Measurements from ENCODE around the gene ALPI. TPM values are rescaled to one million over a fixed set of nuclear protein-coding genes. Genes with fewer than 3 reads are reported as not detected.
"Not testable (repeated sequence)": the region's sequence is repeated elsewhere in the genome, so short reads cannot be mapped to it uniquely, and the experiment has no call there.

The ALPI gene
- total RNA-seq, 1 experiment from 2014 or later: not detected

DNA sequence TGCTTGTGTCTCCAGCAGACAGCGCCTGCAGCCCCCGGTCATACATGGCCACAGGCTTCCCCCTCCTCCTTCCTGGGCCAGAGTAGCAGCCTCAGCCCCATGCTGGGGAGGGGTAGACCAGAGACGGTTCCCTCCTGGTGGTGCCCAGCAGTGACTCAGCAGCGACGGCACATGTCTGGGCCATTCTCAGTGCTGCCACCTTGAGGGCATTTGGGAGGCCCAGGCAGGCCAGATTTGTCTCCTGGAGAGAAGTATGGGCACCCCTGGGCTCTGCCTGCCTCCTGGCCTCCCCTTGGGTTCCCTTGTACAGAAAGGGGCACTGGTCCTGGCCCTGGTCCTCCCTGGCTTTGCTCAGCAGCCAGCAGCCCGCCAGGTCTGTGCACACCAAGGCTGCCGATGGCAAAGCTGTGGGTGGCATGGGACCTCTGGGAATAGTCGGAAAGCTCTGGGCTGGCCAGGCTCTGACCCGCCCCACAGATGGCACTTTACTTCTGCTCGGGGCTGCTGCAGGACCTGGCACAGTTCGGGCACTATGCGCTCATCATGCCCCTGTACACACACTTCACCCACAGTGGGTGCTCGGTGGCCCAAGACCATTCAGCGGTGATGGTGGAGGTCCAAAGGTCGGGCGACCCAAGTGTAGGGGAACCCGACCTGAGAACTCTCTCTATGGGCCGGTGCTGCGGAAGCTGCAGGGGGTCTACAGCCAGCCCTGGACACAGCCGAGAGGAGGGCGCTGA is 11.4 kb upstream of the ALPI start:
- no TSS peak for BruUV-seq (replicated peaks)
- Mint-ChIP-seq H3K36me3 (ENCODE audit: insufficient read depth, unreplicated experiment) (no peaks in the 10 kb centered on the region), H3K27me3 (ENCODE audit: unreplicated experiment) (peaks cover 19% of the 10 kb centered on the region), H3K27ac (ENCODE audit: unreplicated experiment) (no peak overlapping the region), H3K4me3 (ENCODE audit: low read depth, unreplicated experiment) (no peak overlapping the region), H3K4me1 (ENCODE audit: low read depth, unreplicated experiment) (no peaks in the 10 kb centered on the region), H3K9me3 (ENCODE audit: low read depth, unreplicated experiment) (no peaks in the 10 kb centered on the region)
- DNase-seq: peak; percentile 76
- TF ChIP-seq CTCF (IDR thresholded peaks at IDR 0.05; ENCODE audit: unreplicated experiment): peak; percentile 61
- CTCF ChIA-PET: interaction anchor here (0.5 to 1.0 kb wide), 2 partner anchors 79 to 81 kb away, joined by 3 to 4 read pairs; no protein-coding TSS in a partner anchor
- intact Hi-C loops (cut with micrococcal nuclease; ENCODE audit: unreplicated experiment): loop anchor here (5.0 kb wide), 1 partner anchor 97 kb away; no protein-coding TSS in a partner anchor

DNA sequence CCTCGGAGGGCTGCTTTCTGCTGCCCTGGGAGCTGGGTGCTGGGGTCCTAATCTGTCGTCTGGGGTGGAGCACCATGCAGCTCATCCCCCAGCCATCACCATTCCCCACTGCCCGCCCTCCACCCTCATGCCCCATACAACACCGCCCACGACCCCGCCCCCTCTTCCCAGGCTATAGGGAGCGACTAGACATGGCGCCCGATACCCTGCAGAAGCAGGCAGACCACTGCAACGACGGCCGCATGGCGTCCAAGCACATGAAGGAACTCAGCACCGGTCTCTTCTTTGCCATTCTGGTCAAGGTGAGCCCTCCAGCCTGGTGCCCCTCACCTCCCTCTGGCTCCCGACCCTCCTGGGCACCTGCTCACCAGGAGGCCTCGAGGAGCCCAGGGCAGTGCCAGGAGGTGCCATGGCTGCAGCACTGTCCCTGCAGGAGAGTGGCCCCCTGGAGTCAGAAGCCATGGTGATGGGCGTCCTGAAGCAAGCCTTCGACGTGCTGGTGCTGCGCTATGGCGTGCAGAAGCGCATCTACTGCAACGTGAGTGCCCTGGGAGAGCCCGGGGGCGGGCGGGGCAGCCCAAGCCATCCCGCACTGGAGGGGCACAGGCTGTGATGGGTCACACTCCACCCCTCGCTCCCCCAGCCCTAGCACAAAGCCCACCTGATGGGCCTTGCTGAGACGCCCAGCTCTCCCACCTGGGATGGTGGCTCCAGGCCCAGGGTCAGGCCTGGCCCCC is 10.6 kb upstream of the ALPI start:
- H3K36me3 Mint-ChIP-seq (ENCODE audit: insufficient read depth, unreplicated experiment); H3K4me3 Mint-ChIP-seq (ENCODE audit: low read depth, unreplicated experiment); H3K27ac Mint-ChIP-seq (ENCODE audit: unreplicated experiment); H3K9me3 Mint-ChIP-seq (ENCODE audit: low read depth, unreplicated experiment); BruUV-seq (replicated peaks); H3K4me1 Mint-ChIP-seq (ENCODE audit: low read depth, unreplicated experiment); DNase-seq; intact Hi-C loops (cut with micrococcal nuclease; ENCODE audit: unreplicated experiment): not testable (repeated sequence)
- H3K27me3 Mint-ChIP-seq (ENCODE audit: unreplicated experiment): peaks cover 24% of the 10 kb centered on the region
- CTCF ChIA-PET: interaction anchor here (0.5 to 1.6 kb wide), 4 partner anchors 71 to 81 kb away, joined by 3 to 9 read pairs (median 4); no protein-coding TSS in a partner anchor

- CTCF ChIA-PET: interaction anchor here (0.7 to 1.6 kb wide), 3 partner anchors 70 to 306 kb away, joined by 3 to 9 read pairs (median 3); no protein-coding TSS in a partner anchor
- DNase-seq; H3K36me3 Mint-ChIP-seq (ENCODE audit: insufficient read depth, unreplicated experiment); BruUV-seq (replicated peaks); intact Hi-C loops (cut with micrococcal nuclease; ENCODE audit: unreplicated experiment); H3K9me3 Mint-ChIP-seq (ENCODE audit: low read depth, unreplicated experiment); H3K4me1 Mint-ChIP-seq (ENCODE audit: low read depth, unreplicated experiment); H3K27ac Mint-ChIP-seq (ENCODE audit: unreplicated experiment); H3K4me3 Mint-ChIP-seq (ENCODE audit: low read depth, unreplicated experiment): not testable (repeated sequence)
- peaks cover 22% of the 10 kb centered on the region for H3K27me3 Mint-ChIP-seq (ENCODE audit: unreplicated experiment)
These were observed 9.6 kb upstream of the ALPI start for GRCh38 chr2:232446266-232446777.

DNA sequence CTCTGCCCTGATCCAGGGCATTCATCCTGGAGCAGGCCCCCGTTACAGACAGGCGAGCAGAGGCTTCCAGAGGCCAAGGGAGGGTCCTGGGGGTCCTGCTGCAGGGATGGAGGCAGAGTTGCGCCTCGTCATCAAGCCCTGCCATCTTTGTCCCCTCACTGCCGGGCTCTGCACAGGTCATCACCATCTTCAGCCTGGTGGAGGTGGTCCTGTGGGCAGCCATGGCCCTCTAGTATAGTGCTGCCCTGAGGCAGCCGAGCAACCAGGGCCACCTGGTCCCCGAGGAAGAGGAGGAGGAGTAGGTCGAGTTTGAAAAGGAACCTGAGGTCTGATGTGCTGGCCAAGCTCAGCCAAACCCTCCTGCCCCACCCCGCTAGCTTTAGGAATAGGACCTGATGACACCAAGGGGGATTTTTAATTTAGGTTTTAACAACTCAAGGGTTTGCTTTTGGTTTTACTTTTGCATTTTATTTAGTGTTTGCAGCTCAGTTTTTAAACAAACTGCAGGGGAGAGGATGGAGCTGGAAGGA is 8.8 kb upstream of the ALPI start:
- BruUV-seq (replicated peaks): no TSS peak

More for the DNA sequence above, 8.8 kb upstream of the ALPI start:
- Mint-ChIP-seq H3K4me3 (ENCODE audit: low read depth, unreplicated experiment) (no peak overlapping the region), H3K4me1 (ENCODE audit: low read depth, unreplicated experiment) (no peaks in the 10 kb centered on the region), H3K36me3 (ENCODE audit: insufficient read depth, unreplicated experiment) (no peaks in the 10 kb centered on the region), H3K9me3 (ENCODE audit: low read depth, unreplicated experiment) (no peaks in the 10 kb centered on the region), H3K27me3 (ENCODE audit: unreplicated experiment) (peaks cover 20% of the 10 kb centered on the region), H3K27ac (ENCODE audit: unreplicated experiment) (no peak overlapping the region)
- intact Hi-C loops (cut with micrococcal nuclease; ENCODE audit: unreplicated experiment): no loop called here
- DNase-seq: no peak
- TF ChIP-seq CTCF (IDR thresholded peaks at IDR 0.05; ENCODE audit: unreplicated experiment): no peak
- CTCF ChIA-PET: interaction anchor here (1.3 to 1.6 kb wide), 2 partner anchors 69 to 76 kb away, joined by 3 to 9 read pairs; no protein-coding TSS in a partner anchor

Measured in Calu3 (cell line).